ENCODE measurements around the gene GULP1. TPM values are rescaled to one million over a fixed set of nuclear protein-coding genes. Genes with fewer than 3 reads are reported as not detected.

GULP1 gene
- total RNA-seq, 1 donor from 2014 or later, result 27.6 TPM

- no peak for ATAC-seq
Measured at GRCh38 chr2:188388831-188389230, 97.2 kb downstream of the GULP1 start.

GRCh38 chr2:188391354-188391753 lies 99.7 kb downstream of the GULP1 start:
- no peak for ATAC-seq

More at GRCh38 chr2:188388831-188389230, 97.2 kb downstream of the GULP1 start:
- no peak overlapping the region for H3K27ac ChIP-seq
- H3K27me3 ChIP-seq (ENCODE audit: low read depth), result no peaks in the 10 kb centered on the region
- intact Hi-C loops (cut with DNase I), result no loop called here
- H3K36me3 ChIP-seq, result no peaks in the 10 kb centered on the region
- TF ChIP-seq CTCF (IDR thresholded peaks at IDR 0.05), result no peak
- H3K4me3 ChIP-seq, result no peak overlapping the region
- H3K4me1 ChIP-seq, result no peaks in the 10 kb centered on the region
- peaks cover 20% of the 10 kb centered on the region for H3K9me3 ChIP-seq
- DNase-seq, result no peak

GRCh38 chr2:188394931-188395472 lies 103.3 kb downstream of the GULP1 start:
- intact Hi-C loops (cut with DNase I), result no loop called here
- H3K36me3 ChIP-seq, result no peaks in the 10 kb centered on the region
- H3K4me1 ChIP-seq, result no peaks in the 10 kb centered on the region
- ATAC-seq, result no peak
- H3K9me3 ChIP-seq, result peaks cover 22% of the 10 kb centered on the region
- no peak for TF ChIP-seq CTCF (IDR thresholded peaks at IDR 0.05)
- H3K27me3 ChIP-seq (ENCODE audit: low read depth), result no peaks in the 10 kb centered on the region
- no peak overlapping the region for H3K27ac ChIP-seq
- no peak for DNase-seq
- H3K4me3 ChIP-seq, result no peak overlapping the region

More at GRCh38 chr2:188391354-188391753, 99.7 kb downstream of the GULP1 start:
- no peak for DNase-seq
- H3K36me3 ChIP-seq, result no peaks in the 10 kb centered on the region
- no peak overlapping the region for H3K4me3 ChIP-seq
- H3K4me1 ChIP-seq, result no peaks in the 10 kb centered on the region
- no peak for TF ChIP-seq CTCF (IDR thresholded peaks at IDR 0.05)
- intact Hi-C loops (cut with DNase I), result no loop called here
- peaks cover 22% of the 10 kb centered on the region for H3K9me3 ChIP-seq
- H3K27ac ChIP-seq, result no peak overlapping the region
- no peaks in the 10 kb centered on the region for H3K27me3 ChIP-seq (ENCODE audit: low read depth)

GRCh38 chr2:188395903-188396689 lies 104.4 kb downstream of the GULP1 start:
- no peak for TF ChIP-seq CTCF (IDR thresholded peaks at IDR 0.05)
- peaks cover 22% of the 10 kb centered on the region for H3K9me3 ChIP-seq
- ATAC-seq (peak in 1 of 2 donors; percentile 30), DNase-seq (no peak)
- no peak overlapping the region for H3K4me3 ChIP-seq
- intact Hi-C loops (cut with DNase I), result no loop called here
- no peaks in the 10 kb centered on the region for H3K27me3 ChIP-seq (ENCODE audit: low read depth)
- no peak overlapping the region for H3K27ac ChIP-seq
- no peaks in the 10 kb centered on the region for H3K4me1 ChIP-seq
- H3K36me3 ChIP-seq, result no peaks in the 10 kb centered on the region

- Histone ChIP-seq H3K36me3 (no peaks in the 10 kb centered on the region), H3K9me3 (no peaks in the 10 kb centered on the region), H3K27ac (no peak overlapping the region), H3K4me1 (no peaks in the 10 kb centered on the region), H3K4me3 (no peak overlapping the region), H3K27me3 (ENCODE audit: low read depth) (no peaks in the 10 kb centered on the region)
- no peak for ATAC-seq
- TF ChIP-seq CTCF (IDR thresholded peaks at IDR 0.05), result no peak
- intact Hi-C loops (cut with DNase I), result no loop called here
- no peak for DNase-seq
Measured at GRCh38 chr2:188399159-188399558, 107.5 kb downstream of the GULP1 start.

Measured in lower lobe of right lung (tissue), 2 donors.